Subcutaneous abdominal adipose tissue (tissue), 5 donors: Measurements from ENCODE around the gene SCRN3.
A peak's percentile ranks its signal among the peaks of the same experiment; 100 is the strongest.
"Not testable (repeated sequence)": the region's sequence is repeated elsewhere in the genome, so short reads cannot be mapped to it uniquely, and the experiment has no call there.

Experiments
- H3K27ac ChIP-seq: one replicate; pipeline ENCODE4 v1.7.0; 2013; ENCODE audit warnings: low read depth, mild to moderate bottlenecking, inconsistent platforms, low read length, moderate library complexity
- H3K27me3 ChIP-seq, 5 donors: one replicate each; pipeline ENCODE4 v1.7.0; 2013; ENCODE audit warnings: low read length in 5 of 5, inconsistent platforms in 1 of 5; ENCODE audit not compliant: control insufficient read depth in 5 of 5, insufficient read depth in 4 of 5
- H3K36me3 ChIP-seq, 5 donors: one replicate each; pipeline ENCODE4 v1.7.0; 2013; ENCODE audit warnings: low read length in 5 of 5; ENCODE audit not compliant: control insufficient read depth in 5 of 5, insufficient read depth in 5 of 5
- H3K4me1 ChIP-seq, 5 donors: one replicate each; pipeline ENCODE4 v1.7.0; 2013; ENCODE audit warnings: low read length in 5 of 5, mild to moderate bottlenecking in 3 of 5, moderate library complexity in 1 of 5; ENCODE audit not compliant: control insufficient read depth in 5 of 5, insufficient read depth in 5 of 5
- H3K4me3 ChIP-seq, 5 donors: one replicate each; pipeline ENCODE4 v1.7.0; 2013; ENCODE audit warnings: low read length in 5 of 5, low read depth in 1 of 5
- H3K9ac ChIP-seq, 5 donors: one replicate each; pipeline ENCODE4 v1.7.0; 2013; ENCODE audit warnings: low read length in 5 of 5, mild to moderate bottlenecking in 4 of 5, moderate library complexity in 3 of 5
- H3K9me3 ChIP-seq, 5 donors: one replicate each; pipeline ENCODE4 v1.7.0; 2013; ENCODE audit warnings: low read length in 5 of 5; ENCODE audit not compliant: control insufficient read depth in 5 of 5
- donor health status: healthy.
- donor health status: healthy.
- donor health status: healthy.
- donor health status: healthy.
- donor health status: healthy.

SCRN3 gene

DNA sequence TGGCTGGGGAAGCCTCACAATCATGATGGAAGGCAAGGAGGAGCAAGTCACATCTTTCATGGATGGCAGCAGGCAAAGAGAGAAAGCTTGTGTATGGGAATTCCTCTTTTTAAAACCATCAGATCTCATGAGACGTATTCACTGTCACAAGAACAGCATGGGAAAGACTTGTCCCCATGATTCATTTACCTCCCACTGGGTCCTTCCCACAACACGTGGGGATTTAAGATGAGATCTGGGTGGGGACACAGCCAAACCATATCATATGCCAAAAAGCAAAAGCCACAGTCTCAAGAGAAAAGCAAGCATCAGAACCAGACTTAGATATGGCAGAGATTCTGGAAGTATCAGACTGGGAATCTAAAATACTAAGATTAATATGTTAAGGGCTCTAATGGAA lies 30.0 kb upstream of the SCRN3 start:
- Histone ChIP-seq H3K9ac (no peak overlapping the region), H3K9me3 (peaks cover 0 to 4% (median 0%) of the 10 kb centered on the region in 5 donors), H3K4me3 (no peak overlapping the region), H3K4me1 (no peaks in the 10 kb centered on the region), H3K27me3 (no peaks in the 10 kb centered on the region), H3K36me3 (peaks cover 22 to 41% (median 25%) of the 10 kb centered on the region in 5 donors), H3K27ac (no peak overlapping the region)

DNA sequence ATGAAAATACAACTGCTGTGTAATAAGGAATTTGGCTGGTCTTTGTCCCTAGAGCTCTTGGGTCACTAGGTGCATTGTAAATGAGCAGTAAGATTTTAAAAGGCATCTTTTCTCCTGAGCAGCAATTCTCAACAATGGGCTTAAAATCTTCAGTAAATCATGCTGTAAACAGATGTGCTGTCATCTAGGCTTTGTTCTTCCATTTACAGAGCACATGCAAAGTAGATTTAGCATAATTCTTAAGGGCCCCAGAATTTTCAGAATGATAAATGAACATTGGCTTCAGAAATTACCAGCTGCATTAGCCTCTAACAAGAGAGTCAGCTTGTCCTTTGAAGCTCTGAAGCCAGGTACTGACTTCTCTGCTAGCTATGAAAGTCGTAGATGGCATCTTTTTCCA lies 26.8 kb upstream of the SCRN3 start:
- Histone ChIP-seq H3K9ac (no peak overlapping the region), H3K9me3 (peaks cover 0 to 4% (median 0%) of the 10 kb centered on the region in 5 donors), H3K27me3 (no peaks in the 10 kb centered on the region), H3K27ac (no peak overlapping the region), H3K4me3 (no peak overlapping the region), H3K4me1 (peaks cover 0 to 6% (median 0%) of the 10 kb centered on the region in 5 donors), H3K36me3 (peaks cover 20 to 46% (median 33%) of the 10 kb centered on the region in 5 donors)

DNA sequence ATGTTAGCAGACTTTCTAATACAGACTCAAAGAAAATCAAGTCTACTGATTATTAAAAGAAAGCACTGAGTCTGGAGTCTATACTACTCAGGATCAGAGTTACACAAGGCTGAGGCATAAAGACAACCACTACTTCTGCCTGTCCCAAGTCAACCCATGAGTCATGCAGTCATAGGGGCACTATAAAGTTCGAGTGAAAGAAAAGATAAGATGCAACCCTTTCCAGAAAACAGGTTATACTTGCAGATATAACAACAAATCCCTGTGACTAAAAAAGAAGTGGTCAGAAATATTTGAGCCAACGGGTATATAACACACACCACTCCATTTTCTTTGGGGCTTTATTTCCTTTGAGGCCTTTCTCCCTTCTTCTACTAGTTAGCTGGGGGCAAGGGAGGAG lies 18.6 kb upstream of the SCRN3 start:
- no peak overlapping the region for H3K9ac ChIP-seq
- H3K4me3 ChIP-seq: no peak overlapping the region
- no peak overlapping the region for H3K27ac ChIP-seq
- peaks cover 50 to 85% (median 53%) of the 10 kb centered on the region in 5 donors for H3K36me3 ChIP-seq
- no peaks in the 10 kb centered on the region for H3K27me3 ChIP-seq
- no peaks in the 10 kb centered on the region for H3K4me1 ChIP-seq
- H3K9me3 ChIP-seq: no peaks in the 10 kb centered on the region

DNA sequence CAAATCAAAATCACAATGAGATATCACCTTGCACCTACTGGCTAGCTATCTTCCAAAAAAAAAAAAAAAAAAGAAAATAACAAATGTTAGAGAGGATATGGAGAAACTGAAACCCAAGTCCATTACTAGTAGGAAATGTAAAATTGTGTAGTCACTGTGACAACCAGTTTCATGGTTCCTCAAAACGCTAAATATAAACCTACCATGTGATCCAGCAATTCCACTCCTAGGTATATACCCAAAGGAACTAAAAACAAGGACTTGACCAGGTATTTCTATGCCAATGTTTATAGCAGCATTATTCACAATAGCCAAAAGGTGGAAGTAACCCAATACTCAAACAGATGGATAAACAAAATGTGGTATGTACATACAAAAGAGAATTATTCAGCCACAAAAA lies 11.7 kb upstream of the SCRN3 start:
- no peaks in the 10 kb centered on the region for H3K9me3 ChIP-seq
- H3K27ac ChIP-seq: no peak overlapping the region
- H3K36me3 ChIP-seq: peaks cover 23 to 62% (median 36%) of the 10 kb centered on the region in 5 donors
- no peak overlapping the region for H3K9ac ChIP-seq
- no peaks in the 10 kb centered on the region for H3K4me1 ChIP-seq
- H3K27me3 ChIP-seq: no peaks in the 10 kb centered on the region
- no peak overlapping the region for H3K4me3 ChIP-seq

DNA sequence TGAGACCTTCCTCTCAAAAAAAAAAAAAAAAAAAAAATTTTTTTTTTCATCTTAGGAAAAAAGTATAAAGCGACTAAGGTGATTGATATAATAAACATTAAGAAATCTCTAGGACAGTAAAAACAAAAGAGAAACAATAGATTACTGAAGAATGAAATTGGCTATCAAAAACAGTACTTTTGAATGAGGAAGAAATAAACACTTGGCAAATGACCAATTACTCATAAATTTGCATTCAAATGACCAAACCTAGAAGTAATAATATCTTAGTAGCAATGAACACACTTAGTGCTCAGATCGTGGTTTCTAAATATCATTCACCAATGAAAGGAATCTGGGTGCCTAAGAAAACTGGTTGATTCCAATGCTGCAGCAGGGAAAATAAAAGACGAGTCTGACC lies 10.3 kb upstream of the SCRN3 start:
- H3K9me3 ChIP-seq: no peaks in the 10 kb centered on the region
- peaks cover 0 to 5% (median 0%) of the 10 kb centered on the region in 5 donors for H3K4me1 ChIP-seq
- H3K36me3 ChIP-seq: peaks cover 18 to 51% (median 29%) of the 10 kb centered on the region in 5 donors
- H3K4me3 ChIP-seq: no peak overlapping the region
- H3K9ac ChIP-seq: no peak overlapping the region
- no peaks in the 10 kb centered on the region for H3K27me3 ChIP-seq
- no peak overlapping the region for H3K27ac ChIP-seq

DNA sequence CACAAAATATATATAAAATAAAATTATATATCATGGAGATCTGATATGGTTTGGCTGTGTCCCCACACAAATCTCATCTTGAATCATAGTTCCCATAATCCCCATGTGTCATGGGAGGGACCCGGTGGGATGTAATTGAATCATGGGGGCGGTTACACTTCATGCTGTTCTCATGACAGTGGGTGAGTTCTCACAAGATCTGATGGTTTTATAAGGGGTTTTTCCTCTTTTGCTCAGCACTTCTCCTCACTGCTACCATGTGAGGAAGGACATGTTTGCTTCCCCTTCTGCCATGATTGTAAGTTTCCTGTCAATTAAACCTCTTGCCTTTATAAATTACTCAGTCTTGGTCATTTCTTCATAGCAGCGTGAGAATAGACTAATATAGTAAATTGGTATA lies 6.8 kb upstream of the SCRN3 start:
- not testable (repeated sequence) for H3K27me3 ChIP-seq, H3K9ac ChIP-seq, H3K4me3 ChIP-seq, H3K9me3 ChIP-seq, H3K27ac ChIP-seq
- H3K36me3 ChIP-seq: peaks cover 19 to 38% (median 21%) of the 10 kb centered on the region in 5 donors
- peaks cover 0 to 13% (median 6%) of the 10 kb centered on the region in 5 donors for H3K4me1 ChIP-seq

DNA sequence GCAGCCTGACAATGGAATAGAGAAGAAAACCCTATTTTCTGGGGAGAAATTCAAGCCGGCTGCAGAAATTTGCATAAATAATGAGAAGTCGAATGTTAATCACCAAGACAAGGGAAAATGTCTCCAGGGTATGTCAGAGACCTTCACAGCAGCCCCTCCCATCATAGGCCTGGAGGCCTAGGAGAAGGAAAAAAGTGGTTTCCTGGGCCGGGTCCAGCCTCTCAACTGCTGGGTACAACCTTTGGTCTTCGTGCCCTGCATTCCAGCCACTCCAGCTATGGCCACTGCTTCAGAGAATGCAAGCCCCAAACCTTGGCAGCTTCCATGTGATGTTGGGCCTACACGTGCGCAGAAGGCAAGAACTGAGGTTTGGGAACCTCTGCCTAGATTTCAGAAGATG lies 6.0 kb upstream of the SCRN3 start:
- no peak overlapping the region for H3K4me3 ChIP-seq
- H3K27me3 ChIP-seq: no peaks in the 10 kb centered on the region
- H3K27ac ChIP-seq: no peak overlapping the region
- no peaks in the 10 kb centered on the region for H3K9me3 ChIP-seq
- peaks cover 0 to 21% (median 15%) of the 10 kb centered on the region in 5 donors for H3K4me1 ChIP-seq
- H3K36me3 ChIP-seq: peaks cover 15 to 34% (median 20%) of the 10 kb centered on the region in 5 donors
- no peak overlapping the region for H3K9ac ChIP-seq

DNA sequence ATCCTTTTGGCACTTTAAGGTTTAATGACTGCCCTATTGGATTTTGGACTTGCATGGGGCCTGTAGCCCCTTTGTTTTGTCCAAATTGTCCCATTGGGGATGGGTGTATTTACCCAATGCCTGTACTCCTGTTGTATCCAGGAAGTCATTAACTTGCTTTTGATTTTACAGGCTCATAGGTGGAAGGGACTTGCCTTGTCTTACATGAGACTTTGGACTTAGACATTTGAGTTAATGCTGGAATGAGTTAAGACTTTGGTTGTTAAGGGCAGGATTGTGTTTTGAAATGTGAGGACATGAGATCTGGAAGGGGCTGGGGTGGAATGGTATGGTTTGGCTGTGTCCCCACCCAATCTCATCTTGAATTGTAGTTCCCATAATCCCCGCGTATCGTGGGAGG lies 5.2 kb upstream of the SCRN3 start:
- H3K9me3 ChIP-seq, H3K4me3 ChIP-seq, H3K9ac ChIP-seq, H3K27ac ChIP-seq, H3K27me3 ChIP-seq: not testable (repeated sequence)
- Histone ChIP-seq H3K36me3 (peaks cover 14 to 29% (median 20%) of the 10 kb centered on the region in 5 donors), H3K4me1 (peaks cover 0 to 25% (median 19%) of the 10 kb centered on the region in 5 donors)

DNA sequence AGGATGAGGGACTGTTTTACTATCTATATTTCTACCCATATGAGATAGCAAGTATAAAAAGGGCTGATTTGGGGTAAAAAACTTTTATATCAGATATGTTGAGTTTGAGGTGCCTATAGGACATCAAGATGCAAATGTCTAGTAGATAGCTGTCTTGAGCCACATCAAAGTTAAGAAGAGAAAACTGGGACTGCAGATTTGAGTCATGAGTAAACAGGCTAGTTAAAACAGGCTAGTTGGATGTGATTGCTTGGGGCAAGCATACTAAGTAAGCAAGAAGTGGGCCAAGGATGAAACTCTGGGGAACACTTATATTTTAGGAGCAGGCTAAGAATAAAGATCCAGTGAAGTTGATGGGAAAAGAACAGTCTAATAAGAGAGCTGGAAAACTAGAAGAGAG lies 2.8 kb upstream of the SCRN3 start:
- Histone ChIP-seq H3K27me3 (no peaks in the 10 kb centered on the region), H3K9ac (no peak overlapping the region), H3K4me1 (peaks cover 0 to 34% (median 24%) of the 10 kb centered on the region in 5 donors), H3K9me3 (no peaks in the 10 kb centered on the region), H3K4me3 (no peak overlapping the region), H3K27ac (no peak overlapping the region), H3K36me3 (peaks cover 0 to 8% (median 7%) of the 10 kb centered on the region in 5 donors)

DNA sequence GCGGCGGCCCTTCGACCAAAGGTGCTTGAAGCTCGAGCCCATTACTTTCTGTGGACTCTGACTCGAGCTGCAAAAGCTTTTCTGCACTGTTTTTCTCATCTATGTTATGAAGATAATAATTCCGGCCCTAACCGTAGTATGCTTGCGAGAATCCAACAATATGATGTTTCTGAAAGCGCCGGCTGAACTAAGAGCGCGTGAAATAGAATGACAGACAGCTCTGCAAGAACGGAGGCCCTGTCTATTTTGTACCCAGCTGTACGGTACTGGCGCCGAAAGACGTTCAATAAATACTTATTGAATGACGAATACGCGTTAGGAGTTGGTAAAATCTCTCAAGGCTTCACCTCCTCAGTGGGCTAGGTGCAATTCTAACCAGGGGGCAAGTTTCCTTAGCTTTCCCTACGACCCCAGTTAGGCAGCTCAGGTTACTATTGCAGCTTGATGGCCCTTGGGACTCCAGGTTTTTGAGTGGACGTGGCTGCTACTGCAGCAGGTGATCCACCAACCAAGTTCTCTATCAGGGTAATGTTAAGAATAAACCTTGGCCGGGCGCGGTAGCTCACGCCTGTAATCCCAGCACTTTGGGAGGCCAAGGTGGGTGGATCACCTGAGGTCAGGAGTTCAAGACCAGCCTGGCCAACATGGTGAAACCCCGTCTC lies 570 bp downstream of the SCRN3 start:
- Histone ChIP-seq H3K4me1 (peaks cover 0 to 34% (median 24%) of the 10 kb centered on the region in 5 donors), H3K9me3 (no peaks in the 10 kb centered on the region), H3K27me3 (no peaks in the 10 kb centered on the region), H3K4me3 (peak overlapping the region; percentile 89 to 100 (median 98)), H3K27ac (peak overlapping the region; percentile 93), H3K36me3 (peaks cover 3 to 5% (median 4%) of the 10 kb centered on the region in 5 donors), H3K9ac (peak overlapping the region in 4 of 5 donors; percentile 82 to 97 (median 90))
